Neuronal stem cell (in vitro differentiated cells): ENCODE measurements around the gene DPM3.

Source experiments
- DNase-seq: peaks from one replicate; pipeline ENCODE4 v3.0.0-alpha.2; 2013; ENCODE audit warnings: low spot score
- H2AFZ ChIP-seq: one replicate; pipeline ENCODE4 v1.6.1; 2013; ENCODE audit warnings: mild to moderate bottlenecking, low read length, inconsistent platforms
- H2AK5ac ChIP-seq: 2 replicates; pipeline ENCODE4 v1.6.1; 2013; ENCODE audit warnings: low read depth, mild to moderate bottlenecking, inconsistent platforms, low read length, moderate library complexity, mixed read lengths
- H2BK120ac ChIP-seq: 2 replicates; pipeline ENCODE4 v1.6.1; 2013; ENCODE audit warnings: low read depth, mild to moderate bottlenecking, inconsistent platforms, low read length, moderate library complexity, mixed read lengths
- H2BK12ac ChIP-seq: one replicate; pipeline ENCODE4 v1.6.1; 2013; ENCODE audit warnings: low read length, inconsistent platforms
- H2BK15ac ChIP-seq: 2 replicates; pipeline ENCODE4 v1.6.1; 2013; ENCODE audit warnings: mild to moderate bottlenecking, low read length, inconsistent platforms, mixed read lengths
- H2BK5ac ChIP-seq: one replicate; pipeline ENCODE4 v1.6.1; 2013; ENCODE audit warnings: inconsistent platforms, mild to moderate bottlenecking, low read length, moderate library complexity
- H3K14ac ChIP-seq: one replicate; pipeline ENCODE4 v1.6.1; 2013; ENCODE audit warnings: low read length, inconsistent platforms
- H3K18ac ChIP-seq: 2 replicates; pipeline ENCODE4 v1.6.1; 2013; ENCODE audit warnings: low read length, inconsistent platforms
- H3K23ac ChIP-seq: 2 replicates; pipeline ENCODE4 v1.6.1; 2013; ENCODE audit warnings: low read depth, mild to moderate bottlenecking, mixed read lengths, low read length, inconsistent platforms; ENCODE audit not compliant: poor library complexity
- H3K27ac ChIP-seq: replicated peaks from 3 replicates; pipeline ENCODE4 v1.5.1; 2013; ENCODE audit warnings: low read length, inconsistent platforms
- H3K27me3 ChIP-seq, 3 experiments: 2 replicates each; pipeline ENCODE4 v1.6.1; 2013; ENCODE audit warnings: low read length in 3 of 3, mild to moderate bottlenecking in 2 of 3, inconsistent platforms in 1 of 3, low read depth in 1 of 3, mixed read lengths in 1 of 3, moderate library complexity in 1 of 3; ENCODE audit not compliant: control insufficient read depth in 3 of 3, insufficient read depth in 3 of 3
- H3K36me3 ChIP-seq, 2 donors: replicated peaks in 1 of 2; 2 replicates each; pipeline ENCODE4 v1.6.1; 2013; ENCODE audit warnings: low read length in 2 of 2; ENCODE audit not compliant: control insufficient read depth in 2 of 2, insufficient read depth in 2 of 2
- H3K4ac ChIP-seq: 2 replicates; pipeline ENCODE4 v1.6.1; 2013; ENCODE audit warnings: inconsistent platforms, mild to moderate bottlenecking, low read length, moderate library complexity
- H3K4me1 ChIP-seq, 2 donors: 1 replicate in 1 of 2; 2 replicates in 1 of 2; pipeline ENCODE4 v1.6.1; 2013; ENCODE audit warnings: low read length in 2 of 2, low read depth in 1 of 2; ENCODE audit not compliant: control insufficient read depth in 2 of 2, insufficient read depth in 1 of 2
- H3K4me2 ChIP-seq: one replicate; pipeline ENCODE4 v1.6.1; 2013; ENCODE audit warnings: mild to moderate bottlenecking, low read length, inconsistent platforms; ENCODE audit not compliant: insufficient read depth, poor library complexity, severe bottlenecking
- H3K4me3 ChIP-seq, 2 donors: 2 replicates each; pipeline ENCODE4 v1.5.1; 2013; ENCODE audit warnings: low read length in 2 of 2, mild to moderate bottlenecking in 2 of 2, inconsistent platforms in 1 of 2, moderate library complexity in 1 of 2
- H3K79me1 ChIP-seq: one replicate; pipeline ENCODE4 v1.6.1; 2013; ENCODE audit warnings: low read depth, mild to moderate bottlenecking, inconsistent platforms, low read length, moderate library complexity
- H3K9ac ChIP-seq: one replicate; pipeline ENCODE4 v1.6.1; 2013; ENCODE audit warnings: mild to moderate bottlenecking, low read depth, low read length, inconsistent platforms; ENCODE audit not compliant: poor library complexity
- H3K9me3 ChIP-seq, 2 donors: replicated peaks in 1 of 2; 2 replicates each; pipeline versions ENCODE3 to v1.6.1; 2013; ENCODE audit warnings: low read length in 2 of 2, mild to moderate bottlenecking in 2 of 2, inconsistent platforms in 1 of 2, low read depth in 1 of 2, mixed read lengths in 1 of 2, moderate library complexity in 1 of 2; ENCODE audit not compliant: control insufficient read depth in 2 of 2, insufficient read depth in 1 of 2
- H4K8ac ChIP-seq: one replicate; pipeline ENCODE4 v1.6.1; 2013; ENCODE audit warnings: low read depth, mild to moderate bottlenecking, inconsistent platforms, low read length, moderate library complexity
- H4K91ac ChIP-seq: one replicate; pipeline ENCODE4 v1.6.1; 2013; ENCODE audit warnings: low read length, low read depth, mild to moderate bottlenecking, inconsistent platforms; ENCODE audit not compliant: poor library complexity
- WGBS, 2 donors: extraction: QIAGEN DNeasy Blood & Tissue Kit; methylation state at CpG; one replicate each; pipeline ENCODE4 v1.1.7; 2013; ENCODE audit warnings: missing lambda C conversion rate in 2 of 2, mixed read lengths in 1 of 2; ENCODE audit not compliant: insufficient read length in 2 of 2, insufficient replicate concordance in 1 of 2; ENCODE audit errors: extremely low coverage in 2 of 2; 5-methylcytosine and 5-hydroxymethylcytosine counted together

DPM3 gene

DNA sequence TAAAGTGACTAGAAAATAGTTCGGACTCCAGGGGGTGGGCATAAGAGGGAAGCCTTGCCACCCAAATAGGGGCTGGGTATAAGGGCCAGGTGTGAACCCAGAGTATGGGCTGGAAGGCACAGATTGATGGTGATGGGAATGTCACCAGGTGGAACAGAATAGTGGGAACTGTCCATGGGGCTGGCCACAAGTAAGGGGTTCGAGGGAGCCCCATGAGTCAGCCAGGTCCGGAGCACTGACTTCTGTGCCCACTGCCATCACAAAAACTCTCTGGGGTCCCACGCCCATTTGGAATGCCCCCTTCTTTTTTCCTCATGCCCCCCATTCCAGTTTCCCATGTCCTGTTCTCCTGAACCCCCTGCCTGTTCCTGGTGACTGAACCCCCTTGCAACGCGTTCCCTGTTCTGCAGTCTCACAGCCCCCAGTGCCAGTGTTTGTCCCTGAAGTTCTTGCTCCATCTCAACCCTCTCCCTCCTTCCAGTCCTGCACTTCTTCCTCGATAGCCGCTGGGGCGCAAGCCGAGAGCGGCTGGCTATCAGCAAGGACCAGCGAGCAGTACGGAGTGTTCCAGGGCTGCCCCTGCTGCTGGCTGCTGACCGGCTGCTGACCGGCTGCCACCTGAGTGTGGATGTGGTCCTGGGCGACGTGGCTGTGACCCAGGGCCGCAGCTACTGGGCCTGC, 41.2 kb upstream of the DPM3 start:
- Histone ChIP-seq H2BK12ac (no peak overlapping the region), H3K9ac (peak overlapping the region; percentile 60), H3K79me1 (peaks cover 10% of the 10 kb centered on the region), H2AK5ac (no peak overlapping the region), H3K4ac (no peak overlapping the region), H3K9me3 (no peaks in the 10 kb centered on the region), H2AFZ (no peak overlapping the region), H3K4me3 (no peak overlapping the region), H3K4me1 (peaks cover 1 to 2% of the 10 kb centered on the region in 2 donors), H2BK5ac (peak overlapping the region; percentile 75), H3K18ac (peak overlapping the region; percentile 11), H4K91ac (no peak overlapping the region), H3K36me3 (peaks cover 29 to 44% of the 10 kb centered on the region in 2 donors), H4K8ac (no peak overlapping the region), H3K4me2 (peak overlapping the region; percentile 18), H2BK15ac (no peak overlapping the region), H2BK120ac (no peak overlapping the region), H3K27me3 (no peaks in the 10 kb centered on the region), H3K27ac (no peak overlapping the region), H3K14ac (no peak overlapping the region), H3K23ac (no peak overlapping the region)
- no peak for DNase-seq
- no CpG with 5 or more reads among the region's 18 CpGs for WGBS, 2 donors

DNA sequence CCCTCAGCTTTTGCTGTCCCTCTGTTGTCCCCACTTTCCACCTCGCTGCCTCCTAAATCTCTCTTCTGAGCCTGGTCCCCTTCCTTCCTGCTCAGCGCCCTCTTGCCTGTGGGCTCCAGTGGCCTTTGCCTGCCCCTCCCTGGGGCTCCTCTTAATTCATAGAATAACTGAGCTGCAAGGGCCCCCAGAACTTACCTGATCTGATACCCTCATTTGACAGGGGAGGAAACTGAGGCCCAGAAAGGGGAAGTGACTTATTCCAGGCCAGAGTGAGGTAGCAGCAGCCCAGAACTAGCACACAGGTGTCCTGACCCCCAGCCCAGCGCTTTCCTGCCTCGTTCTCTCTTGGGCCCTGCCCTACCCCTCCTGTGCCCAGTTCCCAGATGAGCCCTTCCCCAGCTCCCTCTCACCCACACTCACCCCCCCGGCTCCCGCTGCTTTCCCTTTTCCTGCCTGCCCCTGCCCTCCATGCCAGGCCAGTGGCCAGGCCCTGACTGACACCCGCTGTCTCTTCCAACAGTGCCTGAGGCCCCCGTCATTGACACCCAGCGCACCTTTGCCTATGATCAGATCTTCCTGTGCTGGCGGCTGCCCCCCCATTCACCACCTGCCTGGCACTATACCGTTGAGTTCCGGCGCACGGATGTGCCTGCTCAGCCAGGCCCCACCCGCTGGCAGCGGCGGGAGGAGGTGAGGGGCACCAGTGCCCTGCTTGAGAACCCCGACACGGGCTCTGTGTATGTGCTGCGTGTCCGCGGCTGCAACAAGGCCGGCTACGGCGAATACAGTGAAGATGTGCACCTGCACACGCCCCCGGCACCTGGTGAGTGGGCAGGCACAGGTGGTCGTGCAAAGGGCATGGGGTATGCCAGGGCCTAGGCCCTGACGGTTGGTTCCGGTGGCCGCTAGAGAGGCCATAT, 39.0 kb upstream of the DPM3 start:
- Histone ChIP-seq H2AFZ (no peak overlapping the region), H3K4me1 (peaks cover 9 to 10% of the 10 kb centered on the region in 2 donors), H3K23ac (peak overlapping the region; percentile 73), H4K91ac (peak overlapping the region; percentile 53), H2BK120ac (no peak overlapping the region), H2BK5ac (peak overlapping the region; percentile 82), H3K9me3 (no peaks in the 10 kb centered on the region), H2AK5ac (no peak overlapping the region), H3K4me2 (no peak overlapping the region), H3K18ac (no peak overlapping the region), H3K27me3 (no peaks in the 10 kb centered on the region), H2BK15ac (no peak overlapping the region), H3K36me3 (peaks cover 29 to 40% of the 10 kb centered on the region in 2 donors), H3K79me1 (peaks cover 14% of the 10 kb centered on the region), H4K8ac (no peak overlapping the region), H3K4me3 (no peak overlapping the region), H2BK12ac (peak overlapping the region; percentile 22), H3K4ac (no peak overlapping the region), H3K9ac (no peak overlapping the region), H3K27ac (no peak overlapping the region), H3K14ac (no peak overlapping the region)
- DNase-seq, result no peak
- whole genome bisulfite sequencing, 2 donors, result no CpG with 5 or more reads among the region's 31 CpGs

DNA sequence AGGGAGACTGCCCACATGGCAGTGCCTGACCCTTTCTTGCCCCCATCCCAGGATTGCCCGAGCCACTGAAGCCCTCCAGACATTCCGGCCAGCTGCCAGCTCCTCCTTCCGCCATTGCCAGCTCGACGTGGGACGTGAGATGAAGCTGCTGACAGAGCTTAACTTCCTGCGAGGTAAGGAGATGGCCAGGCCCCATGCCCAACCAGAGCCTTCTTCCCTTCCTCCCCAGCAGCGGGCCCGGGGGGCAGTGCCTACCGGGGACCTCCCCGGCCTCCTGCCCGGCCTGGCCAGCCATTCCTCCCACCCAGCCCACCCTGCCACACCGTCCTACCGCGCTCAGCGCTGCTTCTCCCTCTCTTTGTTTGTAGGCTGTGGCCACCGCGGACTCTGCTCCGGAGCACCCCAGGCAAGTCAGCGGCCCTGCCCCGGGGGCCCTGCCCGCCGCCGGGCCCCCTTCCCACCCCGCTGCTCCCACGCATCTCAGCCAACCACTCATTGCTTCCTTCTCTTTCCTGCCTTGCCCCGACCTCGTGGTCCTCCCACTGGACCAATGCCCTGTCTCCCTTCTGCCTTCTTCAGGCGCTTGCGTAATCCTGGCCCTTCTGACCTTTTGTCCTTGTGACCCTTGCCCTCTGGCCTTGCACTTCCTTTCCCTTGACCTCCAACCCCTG, 38.2 kb upstream of the DPM3 start:
- H2AK5ac ChIP-seq, result no peak overlapping the region

More for the DNA sequence above, 38.2 kb upstream of the DPM3 start:
- no CpG with 5 or more reads among the region's 30 CpGs for WGBS, 2 donors
- H2BK5ac ChIP-seq, result no peak overlapping the region
- no peak overlapping the region for H2BK15ac ChIP-seq
- H3K27ac ChIP-seq, result no peak overlapping the region
- no peak overlapping the region for H3K4ac ChIP-seq
- H4K8ac ChIP-seq, result no peak overlapping the region
- no peak overlapping the region for H3K14ac ChIP-seq
- DNase-seq, result no peak
- no peak overlapping the region for H2BK12ac ChIP-seq
- H3K9ac ChIP-seq, result no peak overlapping the region
- no peak overlapping the region for H2AFZ ChIP-seq
- no peak overlapping the region for H2BK120ac ChIP-seq
- peaks cover 27 to 34% of the 10 kb centered on the region in 2 donors for H3K36me3 ChIP-seq
- H3K18ac ChIP-seq, result no peak overlapping the region
- H3K4me3 ChIP-seq, result no peak overlapping the region
- H3K9me3 ChIP-seq, result no peaks in the 10 kb centered on the region
- H3K27me3 ChIP-seq, result no peaks in the 10 kb centered on the region
- no peak overlapping the region for H3K4me2 ChIP-seq
- no peak overlapping the region for H3K23ac ChIP-seq
- no peak overlapping the region for H4K91ac ChIP-seq
- peaks cover 14% of the 10 kb centered on the region for H3K79me1 ChIP-seq
- H3K4me1 ChIP-seq, result peaks cover 9 to 13% of the 10 kb centered on the region in 2 donors
